H1 (cell line): ENCODE results near the gene BOLA1. TPM values are rescaled to one million over a fixed set of nuclear protein-coding genes. Genes with fewer than 3 reads are reported as not detected.

Source experiments
- CTCF ChIA-PET: fragments of 300-600 bp; sonication (Branson Sonifier 250); formaldehyde crosslinking; loops from one replicate; lab custom pipeline; 2021; ENCODE audit not compliant: partially characterized antibody; lab: Charles Lee
- POLR2A ChIA-PET: fragments of 300-600 bp; sonication (Branson Sonifier 250); formaldehyde crosslinking; loops from one replicate; lab custom pipeline; 2021; ENCODE audit warnings: inconsistent platforms; ENCODE audit not compliant: partially characterized antibody; lab: Charles Lee
- DNase-seq, 2 experiments: peaks; one replicate each; pipeline versions ENCODE4 v3.0.0 to v3.0.0-alpha.2; 2010 to 2022; ENCODE audit warnings: low spot score in 2 of 2, low read depth in 1 of 2, mixed read lengths in 1 of 2
- FAIRE-seq: peaks from 2 replicates; lab custom pipeline; 2011; peaks lifted over from hg19 to GRCh38; lab: Jason Lieb, UNC
- H2AFZ ChIP-seq: 2 replicates; pipeline ENCODE4 v1.8.1; 2012; ENCODE audit warnings: low read length, inconsistent platforms
- H2AK5ac ChIP-seq: 2 replicates; pipeline ENCODE4 v1.6.1; 2013; ENCODE audit warnings: low read depth, low read length
- H2BK120ac ChIP-seq: replicated peaks from 2 replicates; pipeline ENCODE3; 2013; ENCODE audit warnings: low read depth, low read length, inconsistent platforms
- H2BK12ac ChIP-seq: 2 replicates; pipeline ENCODE4 v1.6.1; 2013; ENCODE audit warnings: low read depth, low read length
- H2BK15ac ChIP-seq: 2 replicates; pipeline ENCODE4 v1.6.1; 2013; ENCODE audit warnings: low read length
- H2BK20ac ChIP-seq: 2 replicates; pipeline ENCODE4 v1.6.1; 2013; ENCODE audit warnings: low read length
- H2BK5ac ChIP-seq: 2 replicates; pipeline ENCODE4 v1.6.1; 2013; ENCODE audit warnings: low read depth, low read length
- H3K14ac ChIP-seq: 2 replicates; pipeline ENCODE4 v1.6.1; 2013; ENCODE audit warnings: inconsistent platforms; ENCODE audit not compliant: insufficient read length
- H3K18ac ChIP-seq: 2 replicates; pipeline ENCODE4 v1.6.1; 2013; ENCODE audit warnings: low read length; ENCODE audit errors: extremely low read depth
- H3K23ac ChIP-seq: 2 replicates; pipeline ENCODE4 v1.6.1; 2013; ENCODE audit warnings: inconsistent platforms; ENCODE audit not compliant: insufficient read length
- H3K23me2 ChIP-seq: 2 replicates; pipeline ENCODE4 v1.6.1; 2013; ENCODE audit warnings: low read depth, low read length
- H3K27ac ChIP-seq: 2 replicates; pipeline ENCODE4 v1.6.1; 2011; ENCODE audit warnings: low read depth, low read length, inconsistent platforms
- H3K27me3 ChIP-seq, 4 experiments: replicated peaks in 1 of 4; 1 replicate in 1 of 4; 2 replicates in 3 of 4; pipeline versions ENCODE4 v1.6.1 to v1.8.1; 2011 to 2013; ENCODE audit warnings: low read length in 3 of 4, mild to moderate bottlenecking in 3 of 4, inconsistent platforms in 2 of 4, mixed read lengths in 2 of 4, moderate library complexity in 1 of 4; ENCODE audit not compliant: control insufficient read depth in 3 of 4, insufficient read depth in 3 of 4; ENCODE audit errors: extremely low read depth in 1 of 4
- H3K36me3 ChIP-seq, 4 experiments: 2 replicates each; pipeline versions ENCODE4 v1.6.1 to v1.8.1; 2011 to 2013; ENCODE audit warnings: mild to moderate bottlenecking in 4 of 4, low read length in 3 of 4, moderate library complexity in 2 of 4, control low read depth in 1 of 4, inconsistent platforms in 1 of 4; ENCODE audit not compliant: insufficient read depth in 4 of 4, control insufficient read depth in 2 of 4
- H3K4ac ChIP-seq: replicated peaks from 2 replicates; pipeline ENCODE3; 2013; ENCODE audit warnings: low read length, low read depth, mixed read lengths, inconsistent platforms; ENCODE audit not compliant: insufficient read length
- H3K4me1 ChIP-seq, 4 experiments: replicated peaks in 1 of 4; 1 replicate in 1 of 4; 2 replicates in 3 of 4; pipeline versions ENCODE4 v1.6.1 to v1.8.1; 2011 to 2013; ENCODE audit warnings: low read length in 3 of 4, inconsistent platforms in 2 of 4, mixed read lengths in 1 of 4; ENCODE audit not compliant: insufficient read depth in 4 of 4, control insufficient read depth in 3 of 4
- H3K4me2 ChIP-seq, 2 experiments: 2 replicates each; pipeline versions ENCODE4 v1.6.1 to v1.8.1; 2011 to 2013; ENCODE audit warnings: low read depth in 2 of 2, low read length in 2 of 2, control low read depth in 1 of 2, inconsistent platforms in 1 of 2, mild to moderate bottlenecking in 1 of 2; ENCODE audit not compliant: insufficient read depth in 1 of 2
- H3K4me3 ChIP-seq, 4 experiments: fragments of 200-600, 300-600 bp in 1 of 4; sonication (generic), shearing (Covaris generic), sonication (Bioruptor Twin) in 1 of 4; 2 replicates each; pipeline versions ENCODE4 v1.5.1 to v1.8.1; 2011 to 2016; ENCODE audit warnings: low read length in 4 of 4, low read depth in 3 of 4, control low read depth in 2 of 4, inconsistent platforms in 2 of 4, mild to moderate bottlenecking in 2 of 4, mixed read lengths in 1 of 4, moderate library complexity in 1 of 4; ENCODE audit not compliant: insufficient read depth in 2 of 4; ENCODE audit errors: extremely low read depth in 1 of 4
- H3K56ac ChIP-seq: replicated peaks from 2 replicates; pipeline ENCODE3; 2013; ENCODE audit warnings: low read depth, mild to moderate bottlenecking, mixed read lengths, low read length, inconsistent platforms; ENCODE audit not compliant: insufficient read length
- H3K79me1 ChIP-seq: 2 replicates; pipeline ENCODE4 v1.6.1; 2013; ENCODE audit warnings: low read depth, low read length, control low read depth
- H3K79me2 ChIP-seq, 2 experiments: 2 replicates each; pipeline versions ENCODE4 v1.6.1 to v1.8.1; 2012 to 2013; ENCODE audit warnings: low read length in 2 of 2, mild to moderate bottlenecking in 2 of 2, inconsistent platforms in 1 of 2; ENCODE audit not compliant: insufficient read depth in 2 of 2, control insufficient read depth in 1 of 2
- H3K9ac ChIP-seq, 4 experiments: replicated peaks in 1 of 4; 1 replicate in 1 of 4; 2 replicates in 3 of 4; pipeline versions ENCODE4 v1.6.1 to v1.8.1; 2011 to 2013; ENCODE audit warnings: low read depth in 3 of 4, low read length in 3 of 4, control low read depth in 2 of 4, mild to moderate bottlenecking in 2 of 4, moderate library complexity in 2 of 4, inconsistent platforms in 1 of 4; ENCODE audit errors: extremely low read depth in 1 of 4
- H3K9me3 ChIP-seq, 2 experiments: 2 replicates each; pipeline versions ENCODE4 v1.6.1 to v1.8.1; 2012 to 2013; ENCODE audit warnings: mild to moderate bottlenecking in 2 of 2, moderate library complexity in 2 of 2, control low read depth in 1 of 2, inconsistent platforms in 1 of 2, low read depth in 1 of 2, low read length in 1 of 2, mixed read lengths in 1 of 2; ENCODE audit not compliant: insufficient read depth in 2 of 2
- H4K20me1 ChIP-seq, 2 experiments: replicated peaks in 1 of 2; 2 replicates each; pipeline versions ENCODE3 to v1.8.1; 2011 to 2013; ENCODE audit warnings: inconsistent platforms in 2 of 2, low read length in 2 of 2, mild to moderate bottlenecking in 1 of 2; ENCODE audit not compliant: insufficient read depth in 2 of 2, control insufficient read depth in 1 of 2
- H4K5ac ChIP-seq: 2 replicates; pipeline ENCODE4 v1.6.1; 2013; ENCODE audit warnings: low read length, low read depth, mixed read lengths, inconsistent platforms; ENCODE audit not compliant: insufficient read length
- H4K8ac ChIP-seq: 2 replicates; pipeline ENCODE4 v1.8.0; 2013; ENCODE audit warnings: mild to moderate bottlenecking, moderate library complexity, low read length, inconsistent platforms; ENCODE audit not compliant: insufficient read depth; ENCODE audit errors: extremely low read depth
- H4K91ac ChIP-seq: replicated peaks from 2 replicates; pipeline ENCODE3; 2013; ENCODE audit warnings: low read length, mixed read lengths, inconsistent platforms; ENCODE audit not compliant: insufficient read length
- ASH2L ChIP-seq: fragments of 200-600, 300-600 bp; sonication (generic); IDR thresholded peaks from one replicate; pipeline ENCODE4 v1.7.1; 2017; ENCODE audit warnings: low read length
- ATF2 ChIP-seq: IDR thresholded peaks from 2 replicates; pipeline ENCODE4 v1.6.1; 2012; ENCODE audit warnings: low read length, inconsistent platforms
- BRCA1 ChIP-seq: IDR thresholded peaks from 2 replicates; pipeline ENCODE4 v1.6.1; 2012; ENCODE audit warnings: low read depth, low read length, improper control_type of control experiment
- CHD2 ChIP-seq: IDR thresholded peaks from 2 replicates; pipeline ENCODE4 v1.6.1; 2012; ENCODE audit warnings: low read length, improper control_type of control experiment
- HDAC2 ChIP-seq, 2 experiments: fragments of 300-600 bp in 1 of 2; sonication (generic) in 1 of 2; IDR thresholded peaks; 2 replicates each; pipeline ENCODE4 v1.6.1; 2011 to 2012; ENCODE audit warnings: low read depth in 2 of 2, low read length in 2 of 2, mild to moderate bottlenecking in 2 of 2, moderate library complexity in 2 of 2, borderline replicate concordance in 1 of 2, inconsistent platforms in 1 of 2
- JUND ChIP-seq: IDR thresholded peaks from 2 replicates; pipeline ENCODE4 v1.6.1; 2011; ENCODE audit warnings: mild to moderate bottlenecking, improper control_type of control experiment, low read length
- PHF8 ChIP-seq: fragments of 200-600 bp; sonication (generic); conservative IDR thresholded peaks from 2 replicates; pipeline ENCODE4 v1.7.1; 2012; ENCODE audit warnings: low read depth, mild to moderate bottlenecking, inconsistent platforms, low read length, moderate library complexity
- RAD21 ChIP-seq, 2 experiments: IDR thresholded peaks in 1 of 2; conservative IDR thresholded peaks in 1 of 2; 2 replicates each; pipeline ENCODE4 v1.6.1; 2011; ENCODE audit warnings: low read depth in 2 of 2, low read length in 2 of 2, improper control_type of control experiment in 1 of 2, inconsistent platforms in 1 of 2, mild to moderate bottlenecking in 1 of 2, moderate library complexity in 1 of 2
- RFX5 ChIP-seq: IDR thresholded peaks from 2 replicates; pipeline ENCODE4 v1.6.1; 2011; ENCODE audit warnings: low read depth, low read length, improper control_type of control experiment, borderline replicate concordance
- SP4 ChIP-seq: IDR thresholded peaks from 2 replicates; pipeline ENCODE4 v1.6.1; 2012; ENCODE audit warnings: low read length, inconsistent platforms
- SUZ12 ChIP-seq: fragments of 200-600 bp; sonication (generic); IDR thresholded peaks from 2 replicates; pipeline ENCODE4 v1.6.1; 2012; ENCODE audit warnings: mild to moderate bottlenecking, inconsistent platforms, low read length, moderate library complexity, mixed read lengths
- TBP ChIP-seq: IDR thresholded peaks from 2 replicates; pipeline ENCODE4 v1.6.1; 2011; ENCODE audit warnings: low read depth, low read length, improper control_type of control experiment
- WGBS, 2 experiments: shearing (Covaris generic) in 1 of 2; methylation state at CpG; one replicate each; pipeline versions ENCODE4 v1.1.6 to v1.1.7; 2013 to 2015; ENCODE audit warnings: low lambda C conversion rate in 2 of 2, mixed read lengths in 2 of 2, inconsistent platforms in 1 of 2, low coverage in 1 of 2, missing lambda C conversion rate in 1 of 2; ENCODE audit not compliant: insufficient replicate concordance in 2 of 2, insufficient coverage in 1 of 2, insufficient read length in 1 of 2; ENCODE audit errors: extremely low coverage in 1 of 2, missing lambda C conversion rate in 1 of 2; 5-methylcytosine and 5-hydroxymethylcytosine counted together
- polyA plus RNA-seq, 7 experiments: library from polyadenylated mRNA; depleted of rRNA in 3 of 7; stranded (reverse) in 5 of 7; unstranded in 2 of 7; fragments of >200 nt in 5 of 7; fragments of 200-250 nt in 2 of 7; gene quantifications; 1 replicate in 5 of 7; 2 replicates in 1 of 7; 4 replicates in 1 of 7; pipeline versions ENCODE4 v1.2.1 to v1.2.3, GENCODE V29; 2011 to 2013; ENCODE audit warnings: missing spikeins in 2 of 7, mixed read lengths in 2 of 7
- total RNA-seq: library from RNA; stranded (reverse); fragmentation: NEBNext Ultra II Directional; extraction: Animal tissue kit (Norgen Biotek cat#: 25700); gene quantifications from 2 replicates; pipeline ENCODE4 v1.2.1, GENCODE V29; 2021

BOLA1 gene
- total and polyA plus RNA-seq, 2 of the 8 experiments (the other 6 are each of a cell fraction or from before 2014, with no cell fraction given), result 8.1 to 15.4 TPM

- 73% methylated on average over 3 of the region's 3 CpGs; no CpG with 5 or more reads in 1 of the 2 experiments for WGBS, 2 experiments
- ChIA-PET CTCF (interaction anchor here (0.8 to 3.1 kb wide), 8 partner anchors 9 to 188 kb away, joined by 3 to 14 read pairs (median 4); a partner anchor contains a TSS), POLR2A (interaction anchor here (0.7 to 1.6 kb wide), 7 partner anchors 10 to 125 kb away, joined by 3 to 5 read pairs (median 3); partner anchors contain the start of genes SV2A and VPS45)
- Histone ChIP-seq H3K9ac (no peak overlapping the region; a peak in 1 of 7 replicates), H2BK120ac (no peak overlapping the region), H3K56ac (no peak overlapping the region), H2AK5ac (no peak overlapping the region), H4K5ac (no peak overlapping the region), H3K4me3 (no peak overlapping the region), H4K91ac (no peak overlapping the region), H3K9me3 (no peaks in the 10 kb centered on the region), H4K8ac (no peak overlapping the region), H2BK15ac (no peak overlapping the region), H2BK5ac (no peak overlapping the region), H3K27ac (no peak overlapping the region), H3K27me3 (no peaks in the 10 kb centered on the region), H3K4ac (no peak overlapping the region), H2BK12ac (no peak overlapping the region), H3K4me2 (no peak overlapping the region), H3K79me2 (no peaks in the 10 kb centered on the region), H4K20me1 (no peaks in the 10 kb centered on the region), H3K4me1 (peaks cover 0 to 11% (median 5%) of the 10 kb centered on the region in 4 experiments; a peak in 6 of 7 replicates), H3K79me1 (no peaks in the 10 kb centered on the region; the same call in 1 of the 2 replicates), H3K14ac (no peak overlapping the region), H3K36me3 (peaks cover 0 to 31% (median 17%) of the 10 kb centered on the region in 4 experiments; a peak in 6 of 8 replicates), H2BK20ac (no peak overlapping the region), H3K18ac (no peak overlapping the region), H2AFZ (no peak overlapping the region), H3K23ac (no peak overlapping the region), H3K23me2 (no peaks in the 10 kb centered on the region; the same call in 1 of the 2 replicates)
- no peak for FAIRE-seq
- TF ChIP-seq CHD2, result no peak
- TF ChIP-seq BRCA1, result no peak
- TF ChIP-seq SP4, result no peak
- TF ChIP-seq TBP, result no peak
- TF ChIP-seq ASH2L, result no peak
- TF ChIP-seq ATF2, result no peak
- no peak for TF ChIP-seq JUND
- no peak for TF ChIP-seq RFX5
- TF ChIP-seq HDAC2 (IDR thresholded peaks at IDR 0.05; ENCODE audit: borderline replicate concordance in 1 of 2, low read depth in 2 of 2, low read length in 2 of 2), result no peak
- no peak for TF ChIP-seq RAD21 (IDR thresholded peaks at IDR 0.05 in 1 of 2, conservative IDR thresholded peaks at IDR 0.05 in 1 of 2; ENCODE audit: low read depth in 2 of 2, low read length in 2 of 2)
- TF ChIP-seq PHF8, result no peak
- TF ChIP-seq SUZ12, result no peak
- no peak for DNase-seq
These were observed 43.5 kb downstream of the BOLA1 start for GRCh38 chr1:149942885-149943284.
